Liver (tissue), 9 donors: ENCODE data around the gene DOCK2. TPM values are rescaled to one million over a fixed set of nuclear protein-coding genes. Genes with fewer than 3 reads are reported as not detected.

Experiments used
- DNase-seq: peaks from one replicate; pipeline ENCODE4 v3.0.0-alpha.2; 2017; ENCODE audit warnings: low spot score
- H3K27ac ChIP-seq, 2 donors: one replicate each; pipeline ENCODE4 v1.7.0; 2013; ENCODE audit warnings: inconsistent platforms in 2 of 2, low read length in 2 of 2, control low read depth in 1 of 2, low read depth in 1 of 2, mild to moderate bottlenecking in 1 of 2
- H3K27me3 ChIP-seq, 4 donors: one replicate each; pipeline versions ENCODE4 v1.6.1 to v1.7.0; 2013; ENCODE audit warnings: low read length in 3 of 4, inconsistent platforms in 1 of 4, mild to moderate bottlenecking in 1 of 4, moderate library complexity in 1 of 4; ENCODE audit not compliant: control insufficient read depth in 4 of 4, insufficient read depth in 4 of 4
- H3K36me3 ChIP-seq, 4 donors: one replicate each; pipeline versions ENCODE4 v1.6.1 to v1.7.0; 2013; ENCODE audit warnings: low read length in 3 of 4, mild to moderate bottlenecking in 3 of 4, low read depth in 1 of 4, moderate library complexity in 1 of 4; ENCODE audit not compliant: control insufficient read depth in 4 of 4, insufficient read depth in 3 of 4
- H3K4me1 ChIP-seq, 4 donors: one replicate each; pipeline versions ENCODE4 v1.6.1 to v1.7.0; 2013; ENCODE audit warnings: low read length in 3 of 4, mild to moderate bottlenecking in 3 of 4, moderate library complexity in 1 of 4; ENCODE audit not compliant: control insufficient read depth in 4 of 4, insufficient read depth in 4 of 4
- H3K4me3 ChIP-seq, 3 donors: one replicate each; pipeline versions ENCODE4 v1.6.1 to v1.7.0; 2013; ENCODE audit warnings: low read length in 3 of 3, control low read depth in 1 of 3, low read depth in 1 of 3, mild to moderate bottlenecking in 1 of 3
- H3K9ac ChIP-seq, 2 donors: one replicate each; pipeline ENCODE4 v1.7.0; 2013; ENCODE audit warnings: low read length in 2 of 2, mild to moderate bottlenecking in 2 of 2, moderate library complexity in 2 of 2, control low read depth in 1 of 2, low read depth in 1 of 2
- H3K9me3 ChIP-seq, 4 donors: one replicate each; pipeline versions ENCODE4 v1.6.1 to v1.7.0; 2013; ENCODE audit warnings: low read length in 3 of 4; ENCODE audit not compliant: control insufficient read depth in 4 of 4
- EGR1 ChIP-seq, 2 donors: IDR thresholded peaks; 2 replicates each; pipeline ENCODE4 v1.6.1; 2016 to 2018; ENCODE audit warnings: antibody characterized with exemption in 2 of 2, low read depth in 2 of 2
- GABPA ChIP-seq, 2 donors: IDR thresholded peaks in 1 of 2; conservative IDR thresholded peaks in 1 of 2; 2 replicates each; pipeline ENCODE4 v1.6.1; 2016; ENCODE audit warnings: antibody characterized with exemption in 2 of 2, mild to moderate bottlenecking in 1 of 2, moderate library complexity in 1 of 2
- JUND ChIP-seq, 2 donors: IDR thresholded peaks; 2 replicates each; pipeline ENCODE4 v1.6.1; 2016; ENCODE audit warnings: antibody characterized with exemption in 2 of 2
- MAX ChIP-seq: IDR thresholded peaks from 2 replicates; pipeline ENCODE4 v1.6.1; 2016; ENCODE audit warnings: antibody characterized with exemption
- RAD21 ChIP-seq, 2 donors: IDR thresholded peaks; 2 replicates each; pipeline ENCODE4 v1.6.1; 2016; ENCODE audit warnings: antibody characterized with exemption in 2 of 2, mild to moderate bottlenecking in 2 of 2
- SP1 ChIP-seq: IDR thresholded peaks from 2 replicates; pipeline ENCODE4 v1.6.1; 2018; ENCODE audit warnings: antibody characterized with exemption, mild to moderate bottlenecking
- TAF1 ChIP-seq: conservative IDR thresholded peaks from 2 replicates; pipeline ENCODE4 v1.6.1; 2016; ENCODE audit warnings: antibody characterized with exemption, mild to moderate bottlenecking
- WGBS: extraction: QIAGEN DNeasy Blood & Tissue Kit; methylation state at CpG from one replicate; pipeline ENCODE4 v1.1.7; 2013; 5-methylcytosine and 5-hydroxymethylcytosine counted together
- polyA plus RNA-seq, 2 donors: library from polyadenylated mRNA; stranded (reverse) in 1 of 2; unstranded in 1 of 2; fragments of 200-250 nt in 1 of 2; fragments of >200 nt in 1 of 2; fragmentation: Nextera tagmentation in 1 of 2; extraction: Ambion mirVana in 1 of 2; gene quantifications; one replicate each; pipeline versions ENCODE4 v1.2.1 to v1.2.3, GENCODE V29; 2013 to 2015
- total RNA-seq, 2 donors: library from RNA; depleted of rRNA; stranded (reverse); fragments of >200 nt; gene quantifications; one replicate each; pipeline ENCODE4 v1.2.3, GENCODE V29; 2014
- TF ChIP-seq, protein P1 (sequence below): IDR thresholded peaks from 2 replicates; pipeline ENCODE4 v1.6.1; 2016; ENCODE audit warnings: antibody characterized with exemption
- TF ChIP-seq, protein P2 (sequence below): IDR thresholded peaks from 2 replicates; pipeline ENCODE4 v1.6.1; 2016; ENCODE audit warnings: antibody characterized with exemption
- donor health status: healthy.
- donor health status: healthy.
- donor health status: healthy.
- donor health status: healthy.
- donor health status: healthy.

The DOCK2 gene
- total and polyA plus RNA-seq, 4 donors, result 2.3 to 26.6 (median 8.2) TPM

- Histone ChIP-seq H3K27me3 (peaks cover 0 to 4% (median 0%) of the 10 kb centered on the region in 4 donors), H3K4me1 (no peaks in the 10 kb centered on the region), H3K27ac (no peak overlapping the region), H3K9me3 (no peaks in the 10 kb centered on the region), H3K9ac (no peak overlapping the region), H3K36me3 (no peaks in the 10 kb centered on the region), H3K4me3 (no peak overlapping the region)
- DNase-seq, result no peak
- no peak for TF ChIP-seq SP1
- no peak for TF ChIP-seq RAD21 (IDR thresholded peaks at IDR 0.05)
- TF ChIP-seq, protein P1, sequence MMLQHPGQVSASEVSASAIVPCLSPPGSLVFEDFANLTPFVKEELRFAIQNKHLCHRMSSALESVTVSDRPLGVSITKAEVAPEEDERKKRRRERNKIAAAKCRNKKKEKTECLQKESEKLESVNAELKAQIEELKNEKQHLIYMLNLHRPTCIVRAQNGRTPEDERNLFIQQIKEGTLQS, result no peak
- TF ChIP-seq TAF1, result no peak
- TF ChIP-seq MAX, result no peak
- TF ChIP-seq JUND (IDR thresholded peaks at IDR 0.05), result no peak
- WGBS, result 71% methylated on average over 1 of the region's 1 CpG
Observed at GRCh38 chr5:169876386-169876785, 239.3 kb downstream of the DOCK2 start.

- H3K4me1 ChIP-seq, result no peaks in the 10 kb centered on the region
- no peak for DNase-seq
- H3K27me3 ChIP-seq, result peaks cover 0 to 10% (median 0%) of the 10 kb centered on the region in 4 donors
- H3K4me3 ChIP-seq, result no peak overlapping the region
- 63% methylated on average over 4 of the region's 4 CpGs for WGBS
- H3K27ac ChIP-seq, result no peak overlapping the region
- no peaks in the 10 kb centered on the region for H3K9me3 ChIP-seq
- no peaks in the 10 kb centered on the region for H3K36me3 ChIP-seq
- no peak for TF ChIP-seq EGR1 (IDR thresholded peaks at IDR 0.05; ENCODE audit: low read depth in 2 of 2)
- no peak for TF ChIP-seq JUND (IDR thresholded peaks at IDR 0.05)
- no peak for TF ChIP-seq MAX
- TF ChIP-seq, protein P2, sequence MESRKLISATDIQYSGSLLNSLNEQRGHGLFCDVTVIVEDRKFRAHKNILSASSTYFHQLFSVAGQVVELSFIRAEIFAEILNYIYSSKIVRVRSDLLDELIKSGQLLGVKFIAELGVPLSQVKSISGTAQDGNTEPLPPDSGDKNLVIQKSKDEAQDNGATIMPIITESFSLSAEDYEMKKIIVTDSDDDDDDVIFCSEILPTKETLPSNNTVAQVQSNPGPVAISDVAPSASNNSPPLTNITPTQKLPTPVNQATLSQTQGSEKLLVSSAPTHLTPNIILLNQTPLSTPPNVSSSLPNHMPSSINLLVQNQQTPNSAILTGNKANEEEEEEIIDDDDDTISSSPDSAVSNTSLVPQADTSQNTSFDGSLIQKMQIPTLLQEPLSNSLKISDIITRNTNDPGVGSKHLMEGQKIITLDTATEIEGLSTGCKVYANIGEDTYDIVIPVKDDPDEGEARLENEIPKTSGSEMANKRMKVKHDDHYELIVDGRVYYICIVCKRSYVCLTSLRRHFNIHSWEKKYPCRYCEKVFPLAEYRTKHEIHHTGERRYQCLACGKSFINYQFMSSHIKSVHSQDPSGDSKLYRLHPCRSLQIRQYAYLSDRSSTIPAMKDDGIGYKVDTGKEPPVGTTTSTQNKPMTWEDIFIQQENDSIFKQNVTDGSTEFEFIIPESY, result no peak
- no peak for TF ChIP-seq GABPA (IDR thresholded peaks at IDR 0.05 in 1 of 2, conservative IDR thresholded peaks at IDR 0.05 in 1 of 2)
- H3K9ac ChIP-seq, result no peak overlapping the region
Observed at GRCh38 chr5:169880012-169880663, 243.1 kb downstream of the DOCK2 start.

DNA sequence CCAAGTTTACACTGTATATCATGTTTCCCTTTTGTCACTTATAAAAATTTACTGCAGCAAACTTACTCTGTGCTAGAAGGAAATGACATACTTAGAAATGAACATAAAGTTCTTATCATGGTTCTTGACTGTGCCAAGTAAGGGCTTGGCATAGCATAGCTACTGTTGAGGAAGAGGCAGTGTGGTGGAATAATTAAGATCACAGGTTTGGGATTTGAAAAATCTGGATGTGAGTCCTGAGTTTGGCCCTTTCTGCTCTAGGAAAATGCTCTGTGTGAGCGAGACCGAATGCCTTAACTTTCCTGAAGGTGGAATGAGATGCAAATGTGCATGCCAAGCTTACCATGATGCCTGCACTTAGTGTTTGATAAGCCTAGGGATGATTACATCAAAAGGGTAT is 243.7 kb downstream of the DOCK2 start:
- H3K27ac ChIP-seq, result no peak overlapping the region
- no peak overlapping the region for H3K9ac ChIP-seq
- no peaks in the 10 kb centered on the region for H3K36me3 ChIP-seq
- H3K4me3 ChIP-seq, result no peak overlapping the region
- DNase-seq, result no peak
- no peaks in the 10 kb centered on the region for H3K4me1 ChIP-seq
- no peaks in the 10 kb centered on the region for H3K9me3 ChIP-seq
- 93% methylated on average over 2 of the region's 2 CpGs for WGBS
- peaks cover 0 to 10% (median 0%) of the 10 kb centered on the region in 4 donors for H3K27me3 ChIP-seq
- TF ChIP-seq JUND (IDR thresholded peaks at IDR 0.05) (no peak), GABPA (IDR thresholded peaks at IDR 0.05 in 1 of 2, conservative IDR thresholded peaks at IDR 0.05 in 1 of 2) (no peak)
